Measurements from ENCODE around the gene PLEKHF1. TPM values are rescaled to one million over a fixed set of nuclear protein-coding genes. Genes with fewer than 3 reads are reported as not detected.
"Not testable (repeated sequence)": the region's sequence is repeated elsewhere in the genome, so short reads cannot be mapped to it uniquely, and the experiment has no call there.

PLEKHF1 gene
- total RNA-seq, 4 donors from 2014 or later = 13.1 to 18.1 (median 17.2) TPM

GRCh38 chr19:29668746-29669609 lies 3.7 kb downstream of the PLEKHF1 start:
- DNase-seq (ENCODE audit: low spot score in 2 of 2) = peak in 1 of 2 donors; percentile 82
- intact Hi-C loops (cut with DNase I; ENCODE audit: low total_unique reads) = no loop called here

GRCh38 chr19:29670255-29670654 lies 5.0 kb downstream of the PLEKHF1 start:
- WGBS, 2 donors = 93% methylated on average over 5 of the region's 5 CpGs
- intact Hi-C loops (cut with DNase I; ENCODE audit: low total_unique reads) = no loop called here
- TF ChIP-seq POLR2A (IDR thresholded peaks at IDR 0.05) = no peak
- TF ChIP-seq, protein P1, sequence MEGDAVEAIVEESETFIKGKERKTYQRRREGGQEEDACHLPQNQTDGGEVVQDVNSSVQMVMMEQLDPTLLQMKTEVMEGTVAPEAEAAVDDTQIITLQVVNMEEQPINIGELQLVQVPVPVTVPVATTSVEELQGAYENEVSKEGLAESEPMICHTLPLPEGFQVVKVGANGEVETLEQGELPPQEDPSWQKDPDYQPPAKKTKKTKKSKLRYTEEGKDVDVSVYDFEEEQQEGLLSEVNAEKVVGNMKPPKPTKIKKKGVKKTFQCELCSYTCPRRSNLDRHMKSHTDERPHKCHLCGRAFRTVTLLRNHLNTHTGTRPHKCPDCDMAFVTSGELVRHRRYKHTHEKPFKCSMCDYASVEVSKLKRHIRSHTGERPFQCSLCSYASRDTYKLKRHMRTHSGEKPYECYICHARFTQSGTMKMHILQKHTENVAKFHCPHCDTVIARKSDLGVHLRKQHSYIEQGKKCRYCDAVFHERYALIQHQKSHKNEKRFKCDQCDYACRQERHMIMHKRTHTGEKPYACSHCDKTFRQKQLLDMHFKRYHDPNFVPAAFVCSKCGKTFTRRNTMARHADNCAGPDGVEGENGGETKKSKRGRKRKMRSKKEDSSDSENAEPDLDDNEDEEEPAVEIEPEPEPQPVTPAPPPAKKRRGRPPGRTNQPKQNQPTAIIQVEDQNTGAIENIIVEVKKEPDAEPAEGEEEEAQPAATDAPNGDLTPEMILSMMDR (IDR thresholded peaks at IDR 0.05) = no peak
- H3K4me3 ChIP-seq (ENCODE audit: low read depth, poor library complexity, severe bottlenecking) = no peak overlapping the region
- no peak for DNase-seq (ENCODE audit: low spot score in 2 of 2)

More at GRCh38 chr19:29668746-29669609, 3.7 kb downstream of the PLEKHF1 start:
- H3K4me3 ChIP-seq (ENCODE audit: low read depth, poor library complexity, severe bottlenecking) = no peak overlapping the region
- no peak for TF ChIP-seq POLR2A (IDR thresholded peaks at IDR 0.05)
- TF ChIP-seq, protein P1 (IDR thresholded peaks at IDR 0.05) = no peak
- 78 to 89% methylated on average over 12 to 13 of the region's 13 CpGs for WGBS, 2 donors

DNA sequence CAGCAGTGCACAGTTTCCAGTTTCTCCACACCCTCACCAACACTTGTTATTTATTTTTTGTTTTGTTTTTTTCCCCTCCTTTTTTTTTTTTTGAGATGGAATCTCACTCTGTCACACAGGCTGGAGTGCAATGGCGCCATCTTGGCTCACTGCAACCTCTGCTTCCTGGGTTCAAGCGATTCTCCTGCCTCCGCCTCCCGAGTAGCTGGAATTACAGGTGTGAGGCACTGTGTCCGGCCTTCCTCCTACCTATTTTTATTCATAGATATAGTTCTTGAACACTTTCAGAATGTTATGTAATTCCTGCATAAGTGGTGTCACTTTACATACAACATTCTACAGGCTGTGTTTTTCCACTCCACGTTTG lies 5.7 kb downstream of the PLEKHF1 start:
- H3K4me3 ChIP-seq (ENCODE audit: low read depth, poor library complexity, severe bottlenecking); intact Hi-C loops (cut with DNase I; ENCODE audit: low total_unique reads): not testable (repeated sequence)
- peak in 1 of 2 donors; percentile 52 for DNase-seq (ENCODE audit: low spot score in 2 of 2)
- WGBS, 2 donors = 78% methylated on average over 6 of the region's 6 CpGs

DNA sequence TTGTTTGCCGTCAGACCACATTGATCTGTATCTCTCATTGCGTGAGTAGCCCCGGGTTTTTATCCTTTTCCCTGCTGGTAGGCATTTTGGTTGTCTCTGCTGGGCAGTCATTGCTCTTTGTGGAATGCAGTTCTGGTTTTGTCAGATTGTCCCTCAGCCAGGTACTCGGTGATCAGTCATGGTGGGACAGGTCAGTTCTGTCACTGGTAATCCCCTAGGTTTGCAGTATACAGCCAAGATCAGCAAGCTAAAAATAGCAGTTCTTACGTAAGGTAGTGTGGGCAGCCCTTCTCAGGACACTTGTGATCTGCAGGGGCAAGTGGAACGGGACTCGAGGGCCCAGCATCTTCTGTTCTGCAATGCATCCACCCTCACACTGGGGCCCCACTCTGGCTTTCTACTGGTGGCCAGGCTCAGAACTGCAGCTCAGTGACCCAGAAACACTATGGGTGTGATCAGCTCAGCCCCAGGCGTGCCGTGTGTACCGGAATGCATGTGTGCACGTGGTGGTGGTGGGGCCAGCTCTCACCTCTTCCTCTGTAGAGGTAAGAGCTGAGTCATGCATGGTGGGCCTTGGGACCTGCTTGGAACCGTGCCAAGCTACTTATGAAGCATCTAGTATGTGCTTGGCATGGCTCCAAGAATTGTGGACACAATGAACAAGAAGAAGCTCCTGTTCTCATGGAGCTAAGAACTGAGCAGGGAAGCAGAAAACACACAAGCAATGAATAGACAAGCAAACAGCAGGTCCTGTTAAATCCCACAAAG lies 6.3 kb downstream of the PLEKHF1 start:
- DNase-seq (ENCODE audit: low spot score in 2 of 2) = peak in 1 of 2 donors; percentile 89
- H3K4me3 ChIP-seq (ENCODE audit: low read depth, poor library complexity, severe bottlenecking) = no peak overlapping the region
- intact Hi-C loops (cut with DNase I; ENCODE audit: low total_unique reads) = no loop called here
- TF ChIP-seq POLR2A (IDR thresholded peaks at IDR 0.05) = no peak
- TF ChIP-seq, protein P1 (IDR thresholded peaks at IDR 0.05) = no peak
- 42 to 49% methylated on average over 12 of the region's 12 CpGs for WGBS, 2 donors

DNA sequence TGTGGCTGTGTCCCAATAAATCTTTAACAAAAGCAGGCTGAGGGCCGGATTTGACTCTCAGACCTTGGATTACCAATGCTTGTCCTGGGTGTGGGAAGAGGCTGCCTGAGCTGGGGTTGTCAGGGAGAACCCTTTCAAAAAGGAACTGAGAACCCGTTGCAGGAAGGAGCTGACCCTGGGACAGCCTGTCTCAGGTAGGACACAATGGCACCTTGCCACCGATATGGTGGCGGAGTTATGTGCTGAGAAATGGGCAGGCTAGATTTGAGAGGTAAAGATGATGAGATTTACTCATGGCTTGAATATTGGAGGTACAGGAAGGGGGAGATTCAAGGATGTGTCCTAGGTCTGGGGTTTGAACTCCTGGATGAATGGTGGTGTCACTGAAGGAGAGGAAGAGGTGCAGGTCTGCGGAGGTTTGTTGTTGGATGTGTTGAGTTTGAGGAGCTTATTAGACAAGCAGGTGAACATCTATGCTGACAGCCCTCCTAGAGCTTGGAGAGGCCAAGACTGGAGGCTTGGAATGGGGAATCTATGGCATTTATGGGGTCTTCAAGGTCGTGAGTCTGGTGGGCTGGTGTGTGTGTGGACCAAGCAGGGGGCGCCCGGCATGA lies 7.2 kb downstream of the PLEKHF1 start:
- H3K4me3 ChIP-seq (ENCODE audit: low read depth, poor library complexity, severe bottlenecking) = no peak overlapping the region
- peak in 1 of 2 donors; percentile 80 for DNase-seq (ENCODE audit: low spot score in 2 of 2)
- 88 to 94% methylated on average over 8 of the region's 8 CpGs for WGBS, 2 donors
- intact Hi-C loops (cut with DNase I; ENCODE audit: low total_unique reads) = no loop called here
- TF ChIP-seq, protein P1 (IDR thresholded peaks at IDR 0.05) = no peak
- TF ChIP-seq POLR2A (IDR thresholded peaks at IDR 0.05) = no peak

GRCh38 chr19:29672933-29673336 lies 7.7 kb downstream of the PLEKHF1 start:
- H3K4me3 ChIP-seq (ENCODE audit: low read depth, poor library complexity, severe bottlenecking) = no peak overlapping the region
- TF ChIP-seq, protein P1 (IDR thresholded peaks at IDR 0.05) = no peak
- no peak for TF ChIP-seq POLR2A (IDR thresholded peaks at IDR 0.05)
- intact Hi-C loops (cut with DNase I; ENCODE audit: low total_unique reads) = no loop called here
- DNase-seq (ENCODE audit: low spot score in 2 of 2) = peak in 1 of 2 donors; percentile 84
- 79 to 91% methylated on average over 11 of the region's 11 CpGs for WGBS, 2 donors

Data from lower leg skin (tissue), 4 donors.